ENCODE data around the gene MOK.
A peak's percentile ranks its signal among the peaks of the same experiment; 100 is the strongest.

The MOK gene

GRCh38 chr14:102201776-102202175, 103.2 kb downstream of the MOK start:
- no peak for DNase-seq

GRCh38 chr14:102201353-102201738, 103.6 kb downstream of the MOK start:
- DNase-seq = no peak

GRCh38 chr14:102200690-102201352, 104.1 kb downstream of the MOK start:
- DNase-seq = peak; percentile 53

- DNase-seq = no peak
Observed at GRCh38 chr14:102197317-102197853, 107.6 kb downstream of the MOK start.

- DNase-seq = no peak
Observed at GRCh38 chr14:102196902-102197230, 108.1 kb downstream of the MOK start.

- DNase-seq = no peak
Observed at GRCh38 chr14:102196039-102196901, 108.7 kb downstream of the MOK start.

- DNase-seq = no peak
Observed at GRCh38 chr14:102195446-102195845, 109.5 kb downstream of the MOK start.

- no peak for DNase-seq
Observed at GRCh38 chr14:102194856-102195255, 110.1 kb downstream of the MOK start.

- no peak for DNase-seq
Observed at GRCh38 chr14:102192840-102193502, 112.0 kb downstream of the MOK start.

- DNase-seq = peak; percentile 62
Observed at GRCh38 chr14:102189874-102190273, 115.1 kb downstream of the MOK start.

GRCh38 chr14:102188187-102188586, 116.8 kb downstream of the MOK start:
- no peak for DNase-seq

GRCh38 chr14:102187568-102188001, 117.4 kb downstream of the MOK start:
- DNase-seq = no peak

- no peak for DNase-seq
Observed at GRCh38 chr14:102187044-102187443, 117.9 kb downstream of the MOK start.

GRCh38 chr14:102185360-102185759, 119.6 kb downstream of the MOK start:
- no peak for DNase-seq

GRCh38 chr14:102184316-102185035, 120.5 kb downstream of the MOK start:
- DNase-seq = no peak

- no peak for DNase-seq
Observed at GRCh38 chr14:102183886-102184285, 121.1 kb downstream of the MOK start.

GRCh38 chr14:102182936-102183619, 121.9 kb downstream of the MOK start:
- no peak for DNase-seq

- no peak for DNase-seq
Observed at GRCh38 chr14:102182190-102182589, 122.8 kb downstream of the MOK start.

- no peak for DNase-seq
Observed at GRCh38 chr14:102181187-102181586, 123.8 kb downstream of the MOK start.

GRCh38 chr14:102180248-102180998, 124.5 kb downstream of the MOK start:
- peak; percentile 33 for DNase-seq
